GM12864 (cell line): ENCODE results near the gene C12orf75.

Experiments
- DNase-seq: peaks from one replicate; pipeline ENCODE4 v3.0.0-alpha.2; 2011; ENCODE audit warnings: low read depth
- H3K4me3 ChIP-seq: 2 replicates; pipeline ENCODE4 v1.5.1; 2011; ENCODE audit warnings: mild to moderate bottlenecking, low read depth, low read length, control low read depth
- TF ChIP-seq, protein P1 (sequence below): IDR thresholded peaks from 2 replicates; pipeline ENCODE4 v1.5.1; 2011; ENCODE audit warnings: low read depth, mild to moderate bottlenecking, moderate library complexity, low read length, control low read depth, inconsistent platforms; ENCODE audit errors: missing control alignments

C12orf75 gene

DNA sequence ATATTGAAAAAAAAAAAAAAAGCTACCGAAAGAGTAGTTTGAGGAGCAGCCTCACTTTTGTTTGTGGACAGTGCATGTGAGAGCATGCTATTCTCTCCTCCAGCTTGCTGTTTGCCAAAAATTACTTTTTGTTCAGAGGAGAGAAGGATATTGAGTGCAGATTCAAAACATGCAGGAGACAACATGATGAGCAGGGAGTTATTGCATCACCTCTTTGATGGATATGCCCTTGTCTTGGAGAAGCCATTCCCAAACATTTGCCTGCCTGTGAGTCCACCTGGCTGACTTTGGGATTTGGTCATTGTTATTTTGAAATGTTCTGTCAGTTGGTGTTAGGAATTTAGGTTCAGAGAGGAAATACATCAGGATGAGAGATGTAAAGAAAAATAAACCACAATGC is 2.4 kb downstream of the C12orf75 start:
- no peak overlapping the region for H3K4me3 ChIP-seq
- TF ChIP-seq, protein P1, sequence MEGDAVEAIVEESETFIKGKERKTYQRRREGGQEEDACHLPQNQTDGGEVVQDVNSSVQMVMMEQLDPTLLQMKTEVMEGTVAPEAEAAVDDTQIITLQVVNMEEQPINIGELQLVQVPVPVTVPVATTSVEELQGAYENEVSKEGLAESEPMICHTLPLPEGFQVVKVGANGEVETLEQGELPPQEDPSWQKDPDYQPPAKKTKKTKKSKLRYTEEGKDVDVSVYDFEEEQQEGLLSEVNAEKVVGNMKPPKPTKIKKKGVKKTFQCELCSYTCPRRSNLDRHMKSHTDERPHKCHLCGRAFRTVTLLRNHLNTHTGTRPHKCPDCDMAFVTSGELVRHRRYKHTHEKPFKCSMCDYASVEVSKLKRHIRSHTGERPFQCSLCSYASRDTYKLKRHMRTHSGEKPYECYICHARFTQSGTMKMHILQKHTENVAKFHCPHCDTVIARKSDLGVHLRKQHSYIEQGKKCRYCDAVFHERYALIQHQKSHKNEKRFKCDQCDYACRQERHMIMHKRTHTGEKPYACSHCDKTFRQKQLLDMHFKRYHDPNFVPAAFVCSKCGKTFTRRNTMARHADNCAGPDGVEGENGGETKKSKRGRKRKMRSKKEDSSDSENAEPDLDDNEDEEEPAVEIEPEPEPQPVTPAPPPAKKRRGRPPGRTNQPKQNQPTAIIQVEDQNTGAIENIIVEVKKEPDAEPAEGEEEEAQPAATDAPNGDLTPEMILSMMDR, result no peak
- no peak for DNase-seq

DNA sequence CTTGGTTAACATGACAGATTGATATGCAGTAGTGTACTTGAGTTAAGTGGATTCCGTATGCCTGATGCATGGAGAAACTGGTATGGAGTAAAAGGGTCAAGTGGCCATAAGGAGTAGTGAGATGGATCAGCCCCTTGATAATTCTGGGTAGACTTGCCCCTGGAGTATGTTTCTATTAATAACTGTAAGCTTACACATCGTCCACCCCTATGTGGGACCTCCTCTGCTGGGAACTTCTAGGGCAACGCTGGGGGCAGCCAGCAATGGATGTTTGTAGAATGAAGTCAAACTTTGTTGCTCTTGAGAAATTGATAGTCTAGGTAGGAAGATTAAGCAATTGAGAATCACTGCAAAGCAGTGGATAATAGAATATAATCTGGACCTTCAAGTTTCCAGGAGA is 3.5 kb downstream of the C12orf75 start:
- no peak for DNase-seq
- TF ChIP-seq, protein P1, result no peak
- H3K4me3 ChIP-seq, result no peak overlapping the region

DNA sequence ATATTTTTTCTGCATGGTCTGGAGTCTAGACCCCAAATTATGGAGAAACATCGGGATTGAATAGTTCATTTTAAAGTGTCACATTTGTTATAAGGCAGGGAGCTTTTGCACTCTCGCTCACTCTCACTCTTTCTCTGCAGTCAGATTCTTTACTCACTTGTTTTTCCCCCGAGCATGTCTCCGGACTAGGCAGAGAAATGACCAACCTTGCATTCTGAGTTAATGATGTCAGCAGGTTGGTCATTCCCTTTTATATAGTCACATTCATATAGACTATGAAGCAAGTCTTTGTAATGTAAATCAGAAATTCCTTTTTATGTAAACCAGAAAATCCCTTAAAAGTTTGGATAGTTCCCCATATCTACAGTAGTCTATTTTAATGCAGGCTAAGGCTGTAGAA is 4.1 kb downstream of the C12orf75 start:
- no peak for DNase-seq
- TF ChIP-seq, protein P1, result no peak
- no peak overlapping the region for H3K4me3 ChIP-seq

DNA sequence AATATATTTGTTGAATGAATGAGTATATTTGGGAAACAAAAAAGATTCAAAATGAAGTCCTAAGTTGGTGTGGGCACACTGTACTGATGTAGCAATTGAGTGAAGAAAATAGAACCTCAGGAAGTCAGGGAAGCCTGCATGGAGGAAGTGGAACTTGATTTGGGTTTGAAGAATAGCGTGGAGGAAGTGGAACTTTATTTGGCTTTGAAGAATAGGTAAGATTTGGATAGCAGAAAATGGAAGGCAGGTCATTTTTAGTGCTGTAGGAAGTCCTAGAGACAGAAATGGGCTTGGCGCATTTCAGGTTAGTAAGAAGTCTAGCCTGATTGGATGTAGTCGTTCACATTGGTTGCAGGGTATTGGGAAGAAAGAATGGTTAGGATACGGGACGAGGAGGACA is 5.4 kb downstream of the C12orf75 start:
- TF ChIP-seq, protein P1, result no peak
- H3K4me3 ChIP-seq, result no peak overlapping the region
- DNase-seq, result no peak

DNA sequence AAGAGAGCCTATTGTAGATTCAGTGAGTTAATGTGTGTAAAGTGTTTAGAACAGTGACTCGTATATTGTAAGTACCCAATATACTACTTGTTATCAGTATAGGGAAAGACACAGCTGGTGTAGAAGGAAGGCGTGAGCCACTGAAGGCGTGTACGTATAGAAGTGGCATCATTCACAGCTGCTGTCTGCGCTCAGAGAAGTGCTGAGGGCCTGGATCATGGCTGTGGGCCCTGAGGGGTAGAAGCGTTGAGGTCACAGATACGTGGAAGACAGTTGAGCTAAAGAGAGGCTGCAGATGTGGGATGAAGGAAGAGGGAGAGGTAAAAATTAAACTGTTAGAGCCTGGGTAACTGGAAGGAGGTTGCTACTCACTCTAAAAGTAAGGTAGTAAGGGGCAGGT is 5.9 kb downstream of the C12orf75 start:
- DNase-seq, result no peak
- TF ChIP-seq, protein P1, result no peak
- no peak overlapping the region for H3K4me3 ChIP-seq

DNA sequence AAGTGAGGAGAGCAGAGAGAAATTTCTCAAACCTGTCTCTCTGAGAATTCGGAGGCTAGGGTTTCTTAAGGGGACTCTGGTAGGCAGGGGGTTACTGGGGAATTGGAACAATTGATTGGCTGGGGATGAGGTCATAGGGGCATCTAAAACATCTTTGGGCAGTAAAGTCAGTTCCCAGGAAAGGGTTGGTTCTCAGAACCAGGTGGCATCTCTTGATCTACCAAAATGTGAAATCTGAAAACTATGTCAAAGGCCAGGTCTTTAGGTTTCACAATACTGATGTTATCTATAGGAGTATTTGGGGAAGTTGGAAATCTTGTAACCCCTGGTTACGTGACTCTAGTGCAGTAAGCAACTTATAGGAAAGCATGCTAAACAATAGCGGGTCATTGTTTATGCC is 6.9 kb downstream of the C12orf75 start:
- no peak for DNase-seq
- H3K4me3 ChIP-seq, result no peak overlapping the region
- TF ChIP-seq, protein P1, result no peak

DNA sequence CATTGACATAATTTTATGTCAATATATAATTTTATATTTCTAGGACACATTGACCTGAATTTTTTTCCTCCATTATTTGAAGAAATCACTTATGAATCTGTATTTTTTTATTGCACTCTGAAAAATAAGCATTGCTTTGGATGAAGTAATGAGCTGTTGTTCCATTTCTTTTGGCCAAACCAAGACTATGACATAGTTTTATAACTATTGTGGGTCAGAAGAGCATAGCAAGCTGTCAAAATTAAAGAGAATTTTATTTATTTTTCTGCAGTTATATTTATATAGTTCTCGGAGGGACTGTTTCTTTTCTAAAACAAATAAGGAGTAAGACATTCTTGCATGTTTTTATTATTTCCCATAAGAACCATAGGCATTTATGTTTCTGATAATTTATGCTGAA is 8.5 kb downstream of the C12orf75 start:
- TF ChIP-seq, protein P1, result no peak
- DNase-seq, result no peak

More for the DNA sequence above, 8.5 kb downstream of the C12orf75 start:
- H3K4me3 ChIP-seq, result no peak overlapping the region
